SK-N-MC (cell line): ENCODE results near the gene GPX5.

Experiments
- EZH2 ChIP-seq: fragments of 200-600 bp; sonication (generic); IDR thresholded peaks from one replicate; pipeline ENCODE4 v1.6.1; 2017; ENCODE audit warnings: antibody characterized with exemption
- FOXP2 ChIP-seq: optimal IDR thresholded peaks from 2 replicates; pipeline ENCODE3; 2011; ENCODE audit warnings: mild to moderate bottlenecking, moderate library complexity; ENCODE audit not compliant: insufficient read depth; ENCODE audit errors: extremely low read length, control extremely low read depth

DNA sequence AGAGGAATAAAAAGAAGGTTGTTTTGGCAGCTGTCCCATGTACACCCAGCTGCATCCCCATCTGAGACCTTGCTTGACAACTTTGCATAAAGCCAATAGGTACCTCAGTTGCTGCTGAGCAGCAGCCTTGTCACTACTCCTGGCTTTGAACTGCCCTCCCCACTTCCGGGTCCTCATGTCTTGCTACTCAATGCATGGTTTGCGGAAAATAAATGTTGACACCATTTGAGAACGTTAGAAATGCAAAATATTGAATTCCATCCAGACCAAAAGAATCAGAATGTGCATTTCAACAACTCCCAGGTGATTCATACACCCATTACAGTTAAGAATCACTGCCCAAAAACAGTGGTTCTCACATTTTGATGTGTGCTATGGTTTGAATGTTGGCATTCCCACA lies 32.9 kb downstream of the GPX5 start:
- TF ChIP-seq EZH2: no peak
- TF ChIP-seq FOXP2: no peak
